Ovary (tissue), 9 donors: ENCODE results near the gene MXD4. TPM values are rescaled to one million over a fixed set of nuclear protein-coding genes. Genes with fewer than 3 reads are reported as not detected.
A peak's percentile ranks its signal among the peaks of the same experiment; 100 is the strongest.

Source experiments
- DNase-seq, 5 donors: peaks; one replicate each; pipeline ENCODE4 v3.0.0-alpha.2; 2019 to 2020
- H3K27ac ChIP-seq, 2 donors: fragments of 200-600 bp; one replicate each; pipeline versions ENCODE4 v1.5.1 to v1.8.0; 2019 to 2022
- H3K27me3 ChIP-seq: fragments of 200-600 bp; one replicate; pipeline ENCODE4 v1.8.0; 2022
- H3K36me3 ChIP-seq: fragments of 200-600 bp; sonication (generic); one replicate; pipeline ENCODE4 v1.5.1; 2019
- H3K4me1 ChIP-seq: one replicate; pipeline ENCODE4 v1.8.1; 2013; ENCODE audit warnings: mild to moderate bottlenecking, moderate library complexity; ENCODE audit not compliant: insufficient read depth
- H3K4me3 ChIP-seq: fragments of 200-600 bp; sonication (generic); one replicate; pipeline ENCODE4 v1.5.1; 2017
- H3K9me3 ChIP-seq, 2 donors: fragments of 200-600 bp in 1 of 2; sonication (generic) in 1 of 2; one replicate each; pipeline versions ENCODE4 v1.5.1 to v1.8.1; 2013 to 2019; ENCODE audit warnings: mild to moderate bottlenecking in 1 of 2, moderate library complexity in 1 of 2
- CTCF ChIP-seq, 3 donors: fragments of 450-650 bp in 2 of 3; fragments of 200-600 bp in 1 of 3; IDR thresholded peaks; one replicate each; pipeline versions ENCODE4 v1.5.1 to v1.8.0; 2016 to 2022; ENCODE audit warnings: antibody characterized with exemption in 3 of 3, mild to moderate bottlenecking in 1 of 3
- EP300 ChIP-seq: sonication (generic); formaldehyde crosslinking; IDR thresholded peaks from one replicate; pipeline ENCODE4 v1.6.1; 2017; ENCODE audit warnings: antibody characterized with exemption
- POLR2A ChIP-seq: fragments of 450-650 bp; IDR thresholded peaks from one replicate; pipeline ENCODE4 v1.6.1; 2017; ENCODE audit warnings: antibody characterized with exemption, mild to moderate bottlenecking, moderate library complexity
- WGBS, 3 donors: extraction: QIAGEN DNeasy Blood & Tissue Kit in 1 of 3; methylation state at CpG; one replicate each; pipeline versions ENCODE4 v1.1.5 to v1.1.7; 2013 to 2017; 5-methylcytosine and 5-hydroxymethylcytosine counted together
- intact Hi-C, 4 donors: fragments of 100-400 bp; cut with DNase I; formaldehyde crosslinking; loops; one replicate each; pipeline versions ENCODE4 v1.11.0 to v1.15.1; 2022 to 2023
- polyA plus RNA-seq, 2 donors: library from polyadenylated mRNA; stranded (reverse); fragments of 200-250 nt in 1 of 2; fragments of 350-450 nt in 1 of 2; fragmentation: Illumina TruSeq in 1 of 2; extraction: RNeasy Lipid Tissue Mini Kit (QIAGEN cat#74804) in 1 of 2; gene quantifications; one replicate each; pipeline ENCODE4 v1.2.3, GENCODE V29; 2013 to 2014
- total RNA-seq, 7 donors: library from RNA; depleted of rRNA in 2 of 7; stranded (reverse); fragments of >200 nt in 2 of 7; fragmentation: NEBNext Ultra II Directional in 3 of 7; extraction: Animal tissue kit (Norgen Biotek cat#: 25700) in 3 of 7; gene quantifications; one replicate each; pipeline versions ENCODE4 v1.1.0 to v1.2.4, GENCODE V29; 2016 to 2023
- donor health status: DM: no; HTN: no; CAD: no; lungs with moderate emphysema.
- donor health status: DM: no; HTN: no; CAD: no.
- donor health status: Bipolar disorder and iron deficiency.
- donor health status: DM: yes; HTN: yes; CAD: no.
- donor health status: DM: no; HTN: no; CAD: no.
- donor health status: DM: yes; HTN: yes; CAD: no.

The MXD4 gene
- total and polyA plus RNA-seq, 9 donors, result 10.3 to 51.4 (median 35.3) TPM

- Histone ChIP-seq H3K36me3 (no peaks in the 10 kb centered on the region), H3K4me3 (no peak overlapping the region), H3K9me3 (no peaks in the 10 kb centered on the region), H3K4me1 (peaks cover 15% of the 10 kb centered on the region), H3K27me3 (no peaks in the 10 kb centered on the region), H3K27ac (no peak overlapping the region)
- DNase-seq, result peak in 2 of 5 donors; percentile 9 to 21
- TF ChIP-seq CTCF (IDR thresholded peaks at IDR 0.05), result no peak
- TF ChIP-seq EP300, result no peak
- no peak for TF ChIP-seq POLR2A
- intact Hi-C loops, result loop anchor here in 2 of 4 donors (5.0 to 10.0 kb wide), 2 partner anchors 171 to 218 kb away; partner anchors contain the start of genes CFAP99 (in 1 of the 2), RNF4 (in 1 of the 2) and ZFYVE28 (in 1 of the 2)
- 89 to 93% (median 91%) methylated on average over 13 to 19 of the region's 19 CpGs for WGBS, 3 donors
These were observed 15.4 kb downstream of the MXD4 start for GRCh38 chr4:2246384-2247127.

- DNase-seq, result peak in 2 of 5 donors; percentile 11 to 17
- 60 to 73% (median 62%) methylated on average over 7 of the region's 7 CpGs for WGBS, 3 donors
- TF ChIP-seq CTCF (IDR thresholded peaks at IDR 0.05) (no peak), EP300 (no peak), POLR2A (no peak)
- Histone ChIP-seq H3K36me3 (no peaks in the 10 kb centered on the region), H3K4me3 (no peak overlapping the region), H3K27me3 (no peaks in the 10 kb centered on the region), H3K9me3 (no peaks in the 10 kb centered on the region), H3K27ac (peak overlapping the region; percentile 1 to 37), H3K4me1 (peaks cover 15% of the 10 kb centered on the region)
- intact Hi-C loops, result loop anchor here in 2 of 4 donors (5.0 to 10.0 kb wide), 2 partner anchors 171 to 219 kb away; partner anchors contain the start of genes CFAP99 (in 1 of the 2), RNF4 (in 1 of the 2) and ZFYVE28 (in 1 of the 2)
These were observed 16.1 kb downstream of the MXD4 start for GRCh38 chr4:2245787-2246275.

GRCh38 chr4:2245057-2245786 is 16.7 kb downstream of the MXD4 start:
- intact Hi-C loops, result loop anchor here in 2 of 4 donors (5.0 to 10.0 kb wide), 2 partner anchors 172 to 220 kb away; partner anchors contain the start of genes CFAP99 (in 1 of the 2), RNF4 (in 1 of the 2) and ZFYVE28 (in 1 of the 2)
- no peaks in the 10 kb centered on the region for H3K36me3 ChIP-seq
- peak overlapping the region; percentile 1 to 37 for H3K27ac ChIP-seq
- peak in 1 of 5 donors; percentile 23 for DNase-seq
- TF ChIP-seq POLR2A, result no peak
- TF ChIP-seq EP300, result no peak
- WGBS, 3 donors, result 47 to 53% (median 48%) methylated on average over 7 of the region's 7 CpGs
- peaks cover 15% of the 10 kb centered on the region for H3K4me1 ChIP-seq
- no peaks in the 10 kb centered on the region for H3K9me3 ChIP-seq
- H3K4me3 ChIP-seq, result no peak overlapping the region
- H3K27me3 ChIP-seq, result no peaks in the 10 kb centered on the region

- intact Hi-C loops, result loop anchor here in 2 of 4 donors (5.0 to 10.0 kb wide), 3 partner anchors 173 to 223 kb away; partner anchors contain the start of genes RNF4 (in 2 of the 2), CFAP99 (in 1 of the 2) and ZFYVE28 (in 1 of the 2)
- 1 to 8% (median 4%) methylated on average over 5 of the region's 5 CpGs for WGBS, 3 donors
- TF ChIP-seq CTCF (IDR thresholded peaks at IDR 0.05) (no peak), EP300 (no peak), POLR2A (no peak)
- Histone ChIP-seq H3K27ac (peak overlapping the region in 1 of 2 donors; percentile 20), H3K9me3 (no peaks in the 10 kb centered on the region), H3K27me3 (no peaks in the 10 kb centered on the region), H3K36me3 (no peaks in the 10 kb centered on the region), H3K4me1 (peaks cover 15% of the 10 kb centered on the region), H3K4me3 (no peak overlapping the region)
- DNase-seq, result peak; percentile 62 to 72 (median 62)
These were observed 18.1 kb downstream of the MXD4 start for GRCh38 chr4:2243681-2244380.
